NB4 (cell line): ENCODE results near the gene MAN2C1.

Experiments used
- CTCF ChIP-seq: IDR thresholded peaks from one replicate; pipeline ENCODE4 v1.5.1; 2012; ENCODE audit warnings: low read depth, low read length
- MAX ChIP-seq: IDR thresholded peaks from 2 replicates; pipeline ENCODE4 v1.6.1; 2011; ENCODE audit warnings: low read depth, low read length
- POLR2A ChIP-seq: IDR thresholded peaks from 2 replicates; pipeline ENCODE4 v1.6.1; 2011; ENCODE audit warnings: mild to moderate bottlenecking; ENCODE audit not compliant: insufficient read length; ENCODE audit errors: extremely low read depth

GRCh38 chr15:75389791-75390382, 21.5 kb upstream of the MAN2C1 start:
- no peak for TF ChIP-seq CTCF
- no peak for TF ChIP-seq POLR2A
- TF ChIP-seq MAX: no peak
